Right cardiac atrium (tissue), 5 donors: ENCODE results near the gene MAP4. TPM values are rescaled to one million over a fixed set of nuclear protein-coding genes. Genes with fewer than 3 reads are reported as not detected.

Experiments
- ATAC-seq, 2 donors: fragments of 200-7000 bp; cut with Tn5 transposase; one replicate each; pipeline versions ENCODE4 v1.8.0 to v1.9.1; 2020; ENCODE audit warnings: moderate library complexity in 2 of 2, mild to moderate bottlenecking in 1 of 2
- DNase-seq, 3 donors: peaks; one replicate each; pipeline ENCODE4 v3.0.0-alpha.2; 2020
- H3K27ac ChIP-seq: one replicate; pipeline ENCODE4 v1.5.1; 2013; ENCODE audit warnings: mild to moderate bottlenecking, low read length, control low read depth, moderate library complexity
- H3K27me3 ChIP-seq: one replicate; pipeline ENCODE4 v1.6.1; 2013; ENCODE audit not compliant: control insufficient read depth, insufficient read depth
- H3K4me1 ChIP-seq: one replicate; pipeline ENCODE4 v1.6.1; 2013; ENCODE audit warnings: low read length; ENCODE audit not compliant: control insufficient read depth, insufficient read depth
- H3K4me3 ChIP-seq: one replicate; pipeline ENCODE4 v1.5.1; 2013; ENCODE audit warnings: low read length, control low read depth
- H3K9me3 ChIP-seq: one replicate; pipeline ENCODE4 v1.6.1; 2013; ENCODE audit warnings: low read length; ENCODE audit not compliant: control insufficient read depth
- WGBS: extraction: QIAGEN DNeasy Blood & Tissue Kit; methylation state at CpG from one replicate; pipeline ENCODE4 v1.1.7; 2013; 5-methylcytosine and 5-hydroxymethylcytosine counted together
- intact Hi-C, 4 donors: fragments of 100-400 bp; cut with DNase I; formaldehyde crosslinking; loops; one replicate each; pipeline versions ENCODE4 v1.11.0 to v1.14.0; 2022 to 2023
- microRNA-seq, 2 donors: library from miRNA; unstranded; fragments of <30 nt; microRNA quantifications; one replicate each; pipeline ENCODE4 v1.2.0, GENCODE V29; 2020 to 2021
- polyA plus RNA-seq: library from polyadenylated mRNA; stranded (reverse); fragments of 200-250 nt; gene quantifications from one replicate; pipeline ENCODE4 v1.2.3, GENCODE V29; 2013
- total RNA-seq, 4 donors: library from RNA; stranded (reverse); fragmentation: NEBNext Ultra II Directional; extraction: Animal tissue kit (Norgen Biotek cat#: 25700); gene quantifications; one replicate each; pipeline ENCODE4 v1.2.1, GENCODE V29; 2021
- donor health status: healthy with polysubstance abuse.
- donor health status: DM: no; HTN: yes; CAD: no.
- donor health status: DM: no; HTN: no; CAD: no.
- donor health status: DM: no; HTN: yes; CAD: no; lungs with severe emphysema.
- donor health status: DM: yes; HTN: yes; CAD: no.

MAP4 gene
- total and polyA plus RNA-seq, 5 donors = 267 to 557 (median 448) TPM

DNA sequence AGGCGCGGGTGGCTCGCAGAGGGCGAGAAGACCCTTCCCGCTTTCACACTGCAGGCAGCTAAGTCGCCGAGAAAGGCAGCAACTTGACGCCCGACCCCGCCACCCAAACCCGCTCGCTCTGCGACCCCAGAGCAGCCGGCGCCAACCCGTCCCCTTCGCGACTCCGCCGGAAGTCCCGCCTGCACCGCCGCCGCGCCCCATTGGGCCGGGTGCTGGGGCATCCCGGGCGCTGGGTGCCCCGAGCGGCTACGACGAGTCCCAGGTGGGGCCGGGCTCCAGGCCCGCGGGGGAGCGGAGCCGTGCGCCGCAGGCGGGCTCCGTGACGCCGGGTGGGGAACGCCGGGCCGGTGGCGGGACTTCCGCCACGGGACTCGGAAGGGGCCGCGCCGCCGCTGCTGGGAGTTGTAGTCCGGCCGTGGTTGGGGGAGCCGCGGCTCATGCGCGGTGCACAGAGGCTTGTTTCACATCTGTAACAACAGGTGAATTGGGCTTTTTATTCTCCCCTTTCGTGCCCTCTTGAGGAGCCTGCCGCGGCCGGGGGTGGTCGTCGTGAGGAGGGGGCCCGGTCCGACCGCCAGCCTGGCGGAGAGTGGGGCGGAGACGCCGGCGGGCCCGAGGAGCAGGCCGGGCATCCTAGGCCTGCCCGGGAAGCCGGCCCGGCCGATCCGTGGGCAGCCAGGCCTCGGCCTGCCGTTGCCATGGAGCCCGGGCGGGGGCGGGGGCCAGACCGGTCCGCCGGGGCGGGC, 213.3 kb downstream of the MAP4 start, which contains the start of gene DHX30:
TSS of gene DHX30 (plus strand) at position 405 of the 746 bp plus-strand sequence. CDS start 7,546 bp downstream, outside the sequence.
- ATAC-seq (peak; percentile 95), DNase-seq (peak; percentile 92 to 96 (median 94))
- intact Hi-C loops = no loop called here
- no peaks in the 10 kb centered on the region for H3K9me3 ChIP-seq
- no peaks in the 10 kb centered on the region for H3K4me1 ChIP-seq
- peak within 1 kb of the TSS; percentile 91 for H3K4me3 ChIP-seq
- H3K27ac ChIP-seq = peak within 1 kb of the TSS; percentile 90
- under 1% methylated on average over 90 of the region's 90 CpGs for WGBS
- no peaks in the 10 kb centered on the region for H3K27me3 ChIP-seq

Small RNA genes lying within 50 kb of the gene (microRNA-seq; reads per million reads assigned to microRNA genes)
- 16.1 to 31.5 reads per million in 2 donors for gene MIR1226

Other genes with a start within 250 kb of the MAP4 start
- 10 to 100 TPM; 28.4 to 30.1 (median 29.0) TPM for gene SMARCC1, start 234.5 kb downstream of the MAP4 start, total RNA-seq
- 7.5 TPM for gene SMARCC1, start 234.5 kb downstream of the MAP4 start, polyA plus RNA-seq
- 10 to 100 TPM; 46.3 to 51.3 (median 51.1) TPM for gene DHX30, start 213.3 kb downstream of the MAP4 start, total RNA-seq
- gene DHX30, start 213.3 kb downstream of the MAP4 start, polyA plus RNA-seq = 36.7 TPM
- gene CDC25A, start 172.0 kb upstream of the MAP4 start, total RNA-seq = 1 to 10 TPM in 1 of 4 donors, under 1 TPM in 3; 0.71 to 1.0 (median 0.87) TPM
- 0.86 TPM for gene CDC25A, start 172.0 kb upstream of the MAP4 start, polyA plus RNA-seq
- 1 to 10 TPM in 1 of 4 donors, under 1 TPM in 3; 0.50 to 2.1 (median 0.73) TPM for gene CAMP, start 207.1 kb upstream of the MAP4 start, total RNA-seq
- 1.8 TPM for gene CAMP, start 207.1 kb upstream of the MAP4 start, polyA plus RNA-seq
- 10 to 100 TPM; 11.4 to 18.5 (median 15.0) TPM for gene ZNF589, start 224.7 kb upstream of the MAP4 start, total RNA-seq
- gene ZNF589, start 224.7 kb upstream of the MAP4 start, polyA plus RNA-seq = 5.6 TPM